Endothelial cell of umbilical vein (primary cell): ENCODE measurements around the gene PSAP. TPM values are rescaled to one million over a fixed set of nuclear protein-coding genes. Genes with fewer than 3 reads are reported as not detected.

Experiments
- Bru-seq: library from RNA; stranded (reverse); fragments of 400-500 nt; gene quantifications from one replicate; lab custom pipeline; 2021; lab: Mats Ljungman, UMichigan
- BruChase-seq, 2 experiments: library from RNA; stranded (reverse); fragments of 400-500 nt; gene quantifications; one replicate each; lab custom pipeline; 2021; lab: Mats Ljungman, UMichigan
- BruUV-seq: library from RNA; stranded (reverse); fragments of 400-500 nt; replicated peaks from 2 replicates; lab custom pipeline; 2021; lab: Mats Ljungman, UMichigan
- CTCF ChIA-PET: fragments of 300-600, 350-600 bp; sonication (Branson Sonifier 250); formaldehyde crosslinking; loops from one replicate; lab custom pipeline; 2021; ENCODE audit warnings: antibody characterized with exemption, inconsistent platforms; lab: Charles Lee
- POLR2A ChIA-PET: fragments of 300-600, 350-600 bp; sonication (Branson Sonifier 250); formaldehyde crosslinking; loops from one replicate; lab custom pipeline; 2021; ENCODE audit warnings: antibody characterized with exemption, inconsistent platforms; lab: Charles Lee
- DNase-seq: peaks from one replicate; pipeline ENCODE4 v3.0.0-alpha.2; 2011; ENCODE audit warnings: low read depth, low spot score
- FAIRE-seq: peaks from 2 replicates; lab custom pipeline; 2011; peaks lifted over from hg19 to GRCh38; lab: Jason Lieb, UNC
- H2AFZ ChIP-seq: 2 replicates; pipeline ENCODE4 v1.6.0; 2012; ENCODE audit warnings: low read depth, low read length, control low read depth, inconsistent platforms
- H3K27ac ChIP-seq: 2 replicates; pipeline ENCODE4 v1.5.1; 2011; ENCODE audit warnings: low read depth, mild to moderate bottlenecking, control low read depth, low read length, moderate library complexity; ENCODE audit not compliant: insufficient read depth
- H3K27me3 ChIP-seq, 2 experiments: 2 replicates each; pipeline versions ENCODE4 v1.6.0 to v1.6.1; 2011; ENCODE audit warnings: low read length in 2 of 2, mixed read lengths in 1 of 2; ENCODE audit not compliant: control insufficient read depth in 2 of 2, insufficient read depth in 2 of 2
- H3K36me3 ChIP-seq, 2 experiments: 2 replicates in 1 of 2; 3 replicates in 1 of 2; pipeline ENCODE4 v1.5.1; 2011; ENCODE audit warnings: low read length in 2 of 2, mild to moderate bottlenecking in 1 of 2, moderate library complexity in 1 of 2; ENCODE audit not compliant: control insufficient read depth in 2 of 2, insufficient read depth in 2 of 2; ENCODE audit errors: extremely low read depth in 1 of 2
- H3K4me1 ChIP-seq: 3 replicates; pipeline ENCODE4 v1.5.1; 2011; ENCODE audit warnings: mild to moderate bottlenecking, low read length; ENCODE audit not compliant: control insufficient read depth, insufficient read depth; ENCODE audit errors: extremely low read depth
- H3K4me2 ChIP-seq: 2 replicates; pipeline ENCODE4 v1.6.1; 2011; ENCODE audit warnings: low read length, control low read depth, mixed read lengths; ENCODE audit not compliant: insufficient read depth
- H3K4me3 ChIP-seq, 3 experiments: fragments of 200-600 bp in 1 of 3; sonication (generic), shearing (Covaris generic) in 1 of 3; replicated peaks in 1 of 3; 2 replicates each; pipeline ENCODE4 v1.5.1; 2011 to 2016; ENCODE audit warnings: control low read depth in 3 of 3, low read length in 3 of 3, mild to moderate bottlenecking in 2 of 3, inconsistent platforms in 1 of 3, low read depth in 1 of 3, moderate library complexity in 1 of 3; ENCODE audit not compliant: insufficient read depth in 1 of 3
- H3K79me2 ChIP-seq: 2 replicates; pipeline ENCODE4 v1.6.0; 2012; ENCODE audit warnings: low read length, inconsistent platforms; ENCODE audit not compliant: control insufficient read depth, insufficient read depth
- H3K9ac ChIP-seq: replicated peaks from 2 replicates; pipeline ENCODE3; 2011; ENCODE audit warnings: low read length, control low read depth; ENCODE audit not compliant: insufficient read depth; ENCODE audit errors: extremely low read depth
- H3K9me1 ChIP-seq: replicated peaks from 3 replicates; pipeline ENCODE4 v1.6.0; 2011; ENCODE audit warnings: mild to moderate bottlenecking, low read length; ENCODE audit not compliant: control insufficient read depth, insufficient read depth; ENCODE audit errors: extremely low read depth
- H3K9me3 ChIP-seq: replicated peaks from 2 replicates; pipeline ENCODE4 v1.5.1; 2012; ENCODE audit warnings: low read length, inconsistent platforms; ENCODE audit not compliant: control insufficient read depth, insufficient read depth
- H4K20me1 ChIP-seq: replicated peaks from 2 replicates; pipeline ENCODE3; 2011; ENCODE audit warnings: mild to moderate bottlenecking, low read length; ENCODE audit not compliant: control insufficient read depth, insufficient read depth; ENCODE audit errors: extremely low read depth
- EZH2 ChIP-seq: IDR thresholded peaks from 2 replicates; pipeline ENCODE4 v1.6.1; 2012; ENCODE audit warnings: borderline replicate concordance, low read depth, mild to moderate bottlenecking, moderate library complexity, low read length, inconsistent platforms; ENCODE audit not compliant: severe bottlenecking
- FOS ChIP-seq: IDR thresholded peaks from 2 replicates; pipeline ENCODE4 v1.6.1; 2011; ENCODE audit warnings: mild to moderate bottlenecking, low read length, moderate library complexity, borderline replicate concordance; ENCODE audit not compliant: insufficient read depth
- GATA2 ChIP-seq: IDR thresholded peaks from 2 replicates; pipeline ENCODE4 v1.7.0; 2011; ENCODE audit warnings: low read depth, mild to moderate bottlenecking, moderate library complexity, mixed read lengths, low read length; ENCODE audit not compliant: insufficient read length, insufficient read depth
- JUN ChIP-seq: IDR thresholded peaks from 2 replicates; pipeline ENCODE4 v1.6.1; 2011; ENCODE audit warnings: borderline replicate concordance, low read depth; ENCODE audit not compliant: insufficient read length, insufficient read depth
- MYC ChIP-seq: IDR thresholded peaks from one replicate; pipeline ENCODE4 v1.6.1; 2011; ENCODE audit warnings: mild to moderate bottlenecking, low read depth, low read length
- POLR2A ChIP-seq: IDR thresholded peaks from 2 replicates; pipeline ENCODE4 v1.6.1; 2012; ENCODE audit warnings: low read depth, mild to moderate bottlenecking, control low read depth, low read length
- POLR2AphosphoS5 ChIP-seq: IDR thresholded peaks from 2 replicates; pipeline ENCODE4 v1.6.1; 2012; ENCODE audit warnings: low read depth, mild to moderate bottlenecking, control low read depth, low read length, moderate library complexity; ENCODE audit not compliant: insufficient read depth
- dilution Hi-C: fragments of 300-500 bp; cut with MboI; formaldehyde crosslinking; loops from one replicate; pipeline ENCODE4 v1.15.0; 2019; ENCODE audit warnings: low sequenced_read_pairs; ENCODE audit not compliant: extremely low pct_ligation_motif_present
- intact Hi-C: fragments of 100-400 bp; cut with micrococcal nuclease; formaldehyde crosslinking; loops from one replicate; pipeline ENCODE4 v1.10.0; 2022
- long read RNA-seq: library from polyadenylated mRNA; stranded (forward); transcript quantifications from one replicate; pipeline ENCODE4 v2.0.0, GENCODE V29; 2021
- polyA minus RNA-seq, 3 experiments: library from RNA; depleted of rRNA, polyadenylated mRNA; stranded (reverse); fragments of >200 nt; gene quantifications; 1 replicate in 1 of 3; 2 replicates in 2 of 3; pipeline ENCODE4 v1.2.3, GENCODE V29; 2011
- polyA plus RNA-seq, 4 experiments: library from polyadenylated mRNA; depleted of rRNA in 3 of 4; stranded (reverse) in 3 of 4; unstranded in 1 of 4; fragments of >200 nt; gene quantifications; 2 replicates each; pipeline versions ENCODE4 v1.2.1 to v1.2.3, GENCODE V29; 2011 to 2012; ENCODE audit warnings: missing spikeins in 1 of 4
- total RNA-seq: library from RNA; stranded (reverse); gene quantifications from 2 replicates; pipeline ENCODE4 v1.2.3, GENCODE V29; 2021
- TF ChIP-seq, protein P1 (sequence below): IDR thresholded peaks from 2 replicates; pipeline ENCODE4 v1.6.1; 2011; ENCODE audit not compliant: insufficient read depth, insufficient read length
- TF ChIP-seq, protein P2 (sequence below), 2 donors: IDR thresholded peaks; 1 replicate in 1 of 2; 2 replicates in 1 of 2; pipeline ENCODE4 v1.5.1; 2011; ENCODE audit warnings: low read length in 2 of 2, mild to moderate bottlenecking in 2 of 2, moderate library complexity in 2 of 2, control low read depth in 1 of 2, inconsistent platforms in 1 of 2, low read depth in 1 of 2; ENCODE audit not compliant: insufficient read depth in 1 of 2; ENCODE audit errors: extremely low read depth in 1 of 2

PSAP gene
- total RNA-seq (623 and 644 TPM in 2 replicates), polyA plus RNA-seq (1,415 and 1,476 TPM in 2 replicates), polyA minus RNA-seq (787 and 997 TPM in 2 replicates), Bru-seq, nascent RNA (percentile 92 among the genes with signal in this experiment), BruChase-seq, experiment 1, labeled RNA remaining after a 6-hour chase (percentile 96 among the genes with signal in this experiment), BruChase-seq, experiment 2, labeled RNA remaining after a 2-hour chase (percentile 91 among the genes with signal in this experiment)
- 1,082 and 1,116 TPM in 2 replicates for polyA plus RNA-seq (2011; cell fraction: cytosol; rRNA removed)
- polyA plus RNA-seq (2011; cell fraction: nucleus; rRNA removed), result 878 and 886 TPM in 2 replicates
- 996 and 1,574 TPM in 2 replicates for polyA plus RNA-seq (2012)
- 191 TPM for polyA minus RNA-seq (2011; cell fraction: cytosol; rRNA and poly(A)+ RNA removed)
- 216 and 227 TPM in 2 replicates for polyA minus RNA-seq (2011; cell fraction: nucleus; rRNA and poly(A)+ RNA removed)
- long read RNA-seq, transcript PSAP-202 (14 exons, 2,872 nt), result major isoform, 357 of 560 reads
- long read RNA-seq, partial matches to known transcripts, result 50 of 560 reads
- long read RNA-seq, other reads (novel, unspliced or antisense), result 153 of 560 reads

DNA sequence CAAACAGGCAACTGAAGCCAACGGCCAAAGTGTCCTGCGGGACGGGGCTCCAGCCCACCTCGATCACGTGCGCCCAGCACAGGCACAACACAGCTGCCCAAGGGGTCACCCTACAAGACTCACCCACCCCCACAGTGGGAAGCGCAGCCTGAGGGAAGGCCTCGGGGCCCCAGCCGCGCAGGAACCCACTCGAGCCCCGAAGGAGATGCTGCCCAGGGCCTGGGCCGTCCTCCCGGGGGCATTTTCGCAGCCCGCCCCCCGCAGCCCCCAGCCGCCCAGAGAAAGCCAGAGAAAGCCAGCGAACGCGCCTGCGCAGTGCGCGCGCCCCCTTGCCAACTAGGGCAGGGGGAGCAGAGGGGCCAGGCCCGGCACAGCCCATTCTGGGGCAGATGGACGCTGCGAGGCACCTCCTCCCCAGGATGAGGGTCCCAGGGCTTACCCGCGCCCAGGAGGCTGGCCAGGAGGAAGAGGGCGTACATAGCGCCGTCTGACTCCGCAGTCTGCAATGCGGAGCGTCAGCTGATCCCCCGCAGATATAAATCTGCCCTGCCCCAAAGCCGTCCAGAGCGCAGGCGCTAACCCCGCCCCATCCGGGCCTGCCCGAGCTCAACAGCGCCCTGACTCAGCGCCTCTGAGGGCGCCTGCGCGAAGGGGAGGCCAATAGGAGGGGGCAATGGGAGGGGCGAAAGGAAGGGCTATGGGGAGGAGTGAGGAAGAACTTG lies at the start of gene PSAP:
PSAP (minus strand) TSS at position 509 of the 722 bp plus-strand sequence; CDS start at position 479, 30 bp downstream.
- CTCF ChIA-PET, result interaction anchor here (0.6 to 3.6 kb wide), 8 partner anchors 9 to 105 kb away, joined by 3 to 35 read pairs (median 4); partner anchors contain the start of gene VSIR
- intact Hi-C loops (loop anchor here (1.0 to 2.0 kb wide), 2 partner anchors 9 to 46 kb away; no protein-coding TSS in a partner anchor), dilution Hi-C loops (no loop called here)
- Histone ChIP-seq H3K9ac (peak within 1 kb of the TSS; percentile 83), H3K9me1 (no peaks in the 10 kb centered on the region), H3K36me3 (no peaks in the 10 kb centered on the region), H3K27ac (peak within 1 kb of the TSS; percentile 85), H3K79me2 (peaks cover 50% of the 10 kb centered on the region), H3K27me3 (no peaks in the 10 kb centered on the region), H3K9me3 (no peaks in the 10 kb centered on the region), H3K4me2 (peak within 1 kb of the TSS; percentile 79), H4K20me1 (no peaks in the 10 kb centered on the region), H3K4me1 (peaks cover 17% of the 10 kb centered on the region), H2AFZ (peak within 1 kb of the TSS; percentile 51), H3K4me3 (peak within 1 kb of the TSS; percentile 76 to 92 (median 85))
- FAIRE-seq (peak; percentile 94), DNase-seq (peak; percentile 99)
- POLR2A ChIA-PET, result interaction anchor here (0.6 to 3.3 kb wide), 14 partner anchors 9 to 464 kb away, joined by 3 to 44 read pairs (median 4); no protein-coding TSS in a partner anchor
- no TSS peak for BruUV-seq
- TF ChIP-seq EZH2 (no peak), MYC (no peak), GATA2 (peak; percentile 96), POLR2AphosphoS5 (peak; percentile 99), JUN (peak; percentile 16), POLR2A (peak; percentile 98), FOS (peak; percentile 75)
- TF ChIP-seq, protein P1, sequence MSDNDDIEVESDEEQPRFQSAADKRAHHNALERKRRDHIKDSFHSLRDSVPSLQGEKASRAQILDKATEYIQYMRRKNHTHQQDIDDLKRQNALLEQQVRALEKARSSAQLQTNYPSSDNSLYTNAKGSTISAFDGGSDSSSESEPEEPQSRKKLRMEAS, result peak; percentile 52
- TF ChIP-seq, protein P2, sequence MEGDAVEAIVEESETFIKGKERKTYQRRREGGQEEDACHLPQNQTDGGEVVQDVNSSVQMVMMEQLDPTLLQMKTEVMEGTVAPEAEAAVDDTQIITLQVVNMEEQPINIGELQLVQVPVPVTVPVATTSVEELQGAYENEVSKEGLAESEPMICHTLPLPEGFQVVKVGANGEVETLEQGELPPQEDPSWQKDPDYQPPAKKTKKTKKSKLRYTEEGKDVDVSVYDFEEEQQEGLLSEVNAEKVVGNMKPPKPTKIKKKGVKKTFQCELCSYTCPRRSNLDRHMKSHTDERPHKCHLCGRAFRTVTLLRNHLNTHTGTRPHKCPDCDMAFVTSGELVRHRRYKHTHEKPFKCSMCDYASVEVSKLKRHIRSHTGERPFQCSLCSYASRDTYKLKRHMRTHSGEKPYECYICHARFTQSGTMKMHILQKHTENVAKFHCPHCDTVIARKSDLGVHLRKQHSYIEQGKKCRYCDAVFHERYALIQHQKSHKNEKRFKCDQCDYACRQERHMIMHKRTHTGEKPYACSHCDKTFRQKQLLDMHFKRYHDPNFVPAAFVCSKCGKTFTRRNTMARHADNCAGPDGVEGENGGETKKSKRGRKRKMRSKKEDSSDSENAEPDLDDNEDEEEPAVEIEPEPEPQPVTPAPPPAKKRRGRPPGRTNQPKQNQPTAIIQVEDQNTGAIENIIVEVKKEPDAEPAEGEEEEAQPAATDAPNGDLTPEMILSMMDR (IDR thresholded peaks at IDR 0.05; ENCODE audit: extremely low read depth in 1 of 2, insufficient read depth in 1 of 2, low read depth in 1 of 2, low read length in 2 of 2), result no peak
